GM19467 (cell line): ENCODE results near the gene SKAP2.

Experiments
- ATAC-seq: cut with Tn5 transposase; IDR thresholded peaks from one replicate; pipeline ENCODE4 v1.9.1; 2021; ENCODE audit warnings: mild to moderate bottlenecking, moderate library complexity; ENCODE audit not compliant: unreplicated experiment

SKAP2 gene

GRCh38 chr7:26779978-26780595 is 84.3 kb downstream of the SKAP2 start:
- ATAC-seq, result no peak

- no peak for ATAC-seq
These were observed 87.0 kb downstream of the SKAP2 start for GRCh38 chr7:26777385-26777784.

- ATAC-seq, result no peak
These were observed 103.9 kb downstream of the SKAP2 start for GRCh38 chr7:26760501-26760900.

- ATAC-seq, result no peak
These were observed 105.3 kb downstream of the SKAP2 start for GRCh38 chr7:26759108-26759507.

- no peak for ATAC-seq
These were observed 121.2 kb downstream of the SKAP2 start for GRCh38 chr7:26743205-26743604.

GRCh38 chr7:26735976-26736600 is 128.3 kb downstream of the SKAP2 start:
- ATAC-seq, result no peak

GRCh38 chr7:26729150-26729775 is 135.1 kb downstream of the SKAP2 start:
- no peak for ATAC-seq

- ATAC-seq, result no peak
These were observed 138.3 kb downstream of the SKAP2 start for GRCh38 chr7:26726051-26726450.

- no peak for ATAC-seq
These were observed 139.6 kb downstream of the SKAP2 start for GRCh38 chr7:26724795-26725194.

GRCh38 chr7:26723129-26723528 is 141.3 kb downstream of the SKAP2 start:
- no peak for ATAC-seq

GRCh38 chr7:26721450-26721849 is 142.9 kb downstream of the SKAP2 start:
- ATAC-seq, result no peak

GRCh38 chr7:26718063-26718462 is 146.3 kb downstream of the SKAP2 start:
- ATAC-seq, result no peak

- no peak for ATAC-seq
These were observed 150.0 kb downstream of the SKAP2 start for GRCh38 chr7:26714438-26714837.

- ATAC-seq, result no peak
These were observed 150.4 kb downstream of the SKAP2 start for GRCh38 chr7:26714006-26714405.

GRCh38 chr7:26709210-26709990 is 155.0 kb downstream of the SKAP2 start:
- ATAC-seq, result no peak

- ATAC-seq, result no peak
These were observed 158.8 kb downstream of the SKAP2 start for GRCh38 chr7:26705567-26705966.

GRCh38 chr7:26704786-26705185 is 159.6 kb downstream of the SKAP2 start:
- no peak for ATAC-seq

GRCh38 chr7:26704036-26704435 is 160.4 kb downstream of the SKAP2 start:
- no peak for ATAC-seq

- no peak for ATAC-seq
These were observed 163.5 kb downstream of the SKAP2 start for GRCh38 chr7:26700893-26701292.

- ATAC-seq, result no peak
These were observed 164.0 kb downstream of the SKAP2 start for GRCh38 chr7:26700386-26700785.

- no peak for ATAC-seq
These were observed 164.6 kb downstream of the SKAP2 start for GRCh38 chr7:26699766-26700165.

GRCh38 chr7:26698806-26699205 is 165.6 kb downstream of the SKAP2 start:
- ATAC-seq, result no peak
